Colonic mucosa (tissue), 4 donors: ENCODE data around the gene GPR119. TPM values are rescaled to one million over a fixed set of nuclear protein-coding genes. Genes with fewer than 3 reads are reported as not detected.

Experiments
- DNase-seq: peaks from one replicate; pipeline ENCODE4 v3.0.0-alpha.2; 2020
- H3K27ac ChIP-seq: fragments of 200-600 bp; one replicate; pipeline ENCODE4 v1.8.0; 2021
- H3K27me3 ChIP-seq: fragments of 200-600 bp; one replicate; pipeline ENCODE4 v1.8.0; 2021
- H3K36me3 ChIP-seq: fragments of 200-600 bp; one replicate; pipeline ENCODE4 v1.8.0; 2021
- H3K4me1 ChIP-seq: fragments of 200-600 bp; one replicate; pipeline ENCODE4 v1.8.0; 2021; ENCODE audit warnings: mild to moderate bottlenecking
- H3K4me3 ChIP-seq: fragments of 200-600 bp; one replicate; pipeline ENCODE4 v1.8.0; 2021
- H3K9ac ChIP-seq, 2 donors: one replicate each; pipeline ENCODE4 v1.7.0; 2013; ENCODE audit warnings: control low read depth in 2 of 2, low read depth in 2 of 2, low read length in 2 of 2
- H3K9me3 ChIP-seq: fragments of 200-600 bp; one replicate; pipeline ENCODE4 v1.8.0; 2021
- CTCF ChIP-seq: fragments of 200-600 bp; IDR thresholded peaks from one replicate; pipeline ENCODE4 v1.8.0; 2022; ENCODE audit warnings: antibody characterized with exemption, mild to moderate bottlenecking
- intact Hi-C: fragments of 100-400 bp; cut with DNase I; formaldehyde crosslinking; loops from one replicate; pipeline ENCODE4 v1.14.1; 2022
- total RNA-seq, 2 donors: library from RNA; stranded (reverse); fragmentation: NEBNext Ultra II Directional in 1 of 2; extraction: Animal tissue kit (Norgen Biotek cat#: 25700) in 1 of 2; gene quantifications; one replicate each; pipeline ENCODE4 v1.2.1, GENCODE V29; 2021
- donor health status: healthy.
- donor health status: DM: no; HTN: no; CAD: no.
- donor health status: DM: no; HTN: no; CAD: no.

Gene GPR119
- total RNA-seq, 2 donors from 2014 or later = 0.32 to 0.52 TPM

GRCh38 chrX:130416785-130417184, 31.3 kb upstream of the GPR119 start:
- Histone ChIP-seq H3K4me1 (no peaks in the 10 kb centered on the region), H3K27ac (no peak overlapping the region), H3K27me3 (no peaks in the 10 kb centered on the region), H3K4me3 (no peak overlapping the region), H3K9me3 (no peaks in the 10 kb centered on the region), H3K36me3 (no peaks in the 10 kb centered on the region), H3K9ac (no peak overlapping the region)
- TF ChIP-seq CTCF = no peak
- intact Hi-C loops = no loop called here
- no peak for DNase-seq

- intact Hi-C loops = no loop called here
- no peaks in the 10 kb centered on the region for H3K4me1 ChIP-seq
Measured at GRCh38 chrX:130415201-130415600, 29.7 kb upstream of the GPR119 start.

GRCh38 chrX:130414800-130415199, 29.3 kb upstream of the GPR119 start:
- Histone ChIP-seq H3K9me3 (no peaks in the 10 kb centered on the region), H3K4me3 (no peak overlapping the region), H3K27ac (no peak overlapping the region), H3K9ac (no peak overlapping the region), H3K36me3 (no peaks in the 10 kb centered on the region), H3K27me3 (no peaks in the 10 kb centered on the region), H3K4me1 (no peaks in the 10 kb centered on the region)
- intact Hi-C loops = no loop called here
- TF ChIP-seq CTCF = no peak
- no peak for DNase-seq

More at GRCh38 chrX:130415201-130415600, 29.7 kb upstream of the GPR119 start:
- H3K9me3 ChIP-seq = no peaks in the 10 kb centered on the region
- H3K4me3 ChIP-seq = no peak overlapping the region
- H3K9ac ChIP-seq = no peak overlapping the region
- DNase-seq = no peak
- no peaks in the 10 kb centered on the region for H3K36me3 ChIP-seq
- H3K27ac ChIP-seq = no peak overlapping the region
- no peak for TF ChIP-seq CTCF
- H3K27me3 ChIP-seq = no peaks in the 10 kb centered on the region

GRCh38 chrX:130413415-130413814, 27.9 kb upstream of the GPR119 start:
- no peak overlapping the region for H3K27ac ChIP-seq
- no peak overlapping the region for H3K9ac ChIP-seq
- intact Hi-C loops = no loop called here
- H3K36me3 ChIP-seq = no peaks in the 10 kb centered on the region
- TF ChIP-seq CTCF = no peak
- no peaks in the 10 kb centered on the region for H3K9me3 ChIP-seq
- H3K27me3 ChIP-seq = no peaks in the 10 kb centered on the region
- H3K4me3 ChIP-seq = no peak overlapping the region
- DNase-seq = no peak
- H3K4me1 ChIP-seq = no peaks in the 10 kb centered on the region

GRCh38 chrX:130402208-130402684, 16.8 kb upstream of the GPR119 start:
- Histone ChIP-seq H3K4me1 (peaks cover 4% of the 10 kb centered on the region), H3K27ac (peak overlapping the region; percentile 59), H3K4me3 (peak overlapping the region; percentile 62), H3K27me3 (no peaks in the 10 kb centered on the region), H3K9ac (peak overlapping the region; percentile 22 to 78), H3K9me3 (no peaks in the 10 kb centered on the region), H3K36me3 (no peaks in the 10 kb centered on the region)
- intact Hi-C loops = no loop called here
- TF ChIP-seq CTCF = no peak
- no peak for DNase-seq
